GM18858 (cell line): Measurements from ENCODE around the gene SLC4A7.

Experiments
- ATAC-seq: cut with Tn5 transposase; IDR thresholded peaks from one replicate; pipeline ENCODE4 v1.9.1; 2021; ENCODE audit not compliant: unreplicated experiment

The SLC4A7 gene

GRCh38 chr3:27326629-27327545, 157.3 kb downstream of the SLC4A7 start:
- ATAC-seq, result no peak

- no peak for ATAC-seq
Measured at GRCh38 chr3:27326202-27326601, 158.0 kb downstream of the SLC4A7 start.

GRCh38 chr3:27325419-27325818, 158.8 kb downstream of the SLC4A7 start:
- no peak for ATAC-seq

- no peak for ATAC-seq
Measured at GRCh38 chr3:27324686-27325085, 159.5 kb downstream of the SLC4A7 start.

GRCh38 chr3:27323087-27323570, 161.1 kb downstream of the SLC4A7 start:
- no peak for ATAC-seq
